K562 (cell line): Measurements from ENCODE around the gene CHMP2A. TPM values are rescaled to one million over a fixed set of nuclear protein-coding genes. Genes with fewer than 3 reads are reported as not detected.
A peak's percentile ranks its signal among the peaks of the same experiment; 100 is the strongest.

Source experiments
- ATF1 ChIP-seq, 2 experiments: fragments of 450-650 bp in 1 of 2; IDR thresholded peaks; 2 replicates each; pipeline ENCODE4 v1.6.1; 2016; ENCODE audit warnings: missing compliant biosample characterization in 1 of 2, missing genetic modification characterization in 1 of 2
- ATF7 ChIP-seq: fragments of 450-650 bp; IDR thresholded peaks from 2 replicates; pipeline ENCODE4 v1.7.1; 2014; ENCODE audit warnings: mild to moderate bottlenecking, moderate library complexity
- CCAR2 ChIP-seq: fragments of 200-400 bp; formaldehyde crosslinking; IDR thresholded peaks from 2 replicates; pipeline ENCODE4 v1.6.1; 2017; ENCODE audit warnings: mild to moderate bottlenecking, low read depth, low read length
- EGR1 ChIP-seq: fragments of 450-650 bp; conservative IDR thresholded peaks from 2 replicates; pipeline ENCODE4 v1.6.1; 2017; ENCODE audit warnings: mild to moderate bottlenecking
- EP400 ChIP-seq: fragments of 450-650 bp; IDR thresholded peaks from 2 replicates; pipeline ENCODE4 v1.6.1; 2017; ENCODE audit warnings: antibody characterized with exemption, mild to moderate bottlenecking, moderate library complexity
- GTF2A2 ChIP-seq: IDR thresholded peaks from 2 replicates; pipeline ENCODE4 v1.6.1; 2016; ENCODE audit warnings: mild to moderate bottlenecking, missing genetic modification characterization, missing compliant biosample characterization
- GTF2E2 ChIP-seq: fragments of 200-800 bp; sonication (Bioruptor generic); IDR thresholded peaks from 2 replicates; pipeline ENCODE4 v1.6.1; 2016; ENCODE audit warnings: missing genetic modification characterization, missing compliant biosample characterization
- POLR3A ChIP-seq: IDR thresholded peaks from 2 replicates; pipeline ENCODE4 v1.6.1; 2011; ENCODE audit warnings: borderline replicate concordance, mild to moderate bottlenecking, moderate library complexity; ENCODE audit not compliant: insufficient read length, insufficient read depth; ENCODE audit errors: extremely low read depth
- SAP30 ChIP-seq: fragments of 200-600 bp; sonication (generic); IDR thresholded peaks from 2 replicates; pipeline ENCODE4 v1.6.1; 2012; ENCODE audit warnings: borderline replicate concordance, low read depth, mild to moderate bottlenecking, moderate library complexity, low read length, control low read depth, inconsistent platforms; ENCODE audit not compliant: insufficient read depth, poor library complexity, severe bottlenecking
- SMARCA4 ChIP-seq: fragments of 450-650 bp; IDR thresholded peaks from 2 replicates; pipeline ENCODE4 v1.6.1; 2016
- STAT5B ChIP-seq: fragments of 250-450 bp; sonication (Bioruptor Pico); IDR thresholded peaks from 2 replicates; pipeline ENCODE4 v1.8.0; 2021; ENCODE audit warnings: mild to moderate bottlenecking, inconsistent platforms
- ZBTB1 ChIP-seq: sonication (generic); formaldehyde crosslinking; IDR thresholded peaks from 2 replicates; pipeline ENCODE4 v1.8.1; 2023; ENCODE audit warnings: missing genetic modification reagents, low read depth, mild to moderate bottlenecking, borderline replicate concordance
- ZC3H4 ChIP-seq: sonication (generic); formaldehyde crosslinking; IDR thresholded peaks from 2 replicates; pipeline ENCODE4 v1.9.0; 2021; ENCODE audit warnings: missing genetic modification reagents, borderline replicate concordance
- ZNF224 ChIP-seq: sonication (generic); formaldehyde crosslinking; IDR thresholded peaks from 2 replicates; pipeline ENCODE4 v1.8.0; 2022; ENCODE audit warnings: mild to moderate bottlenecking, missing genetic modification reagents
- ZNF3 ChIP-seq: fragments of 250-450 bp; sonication (Bioruptor Pico); IDR thresholded peaks from 2 replicates; pipeline ENCODE4 v1.5.0; 2021; ENCODE audit warnings: mild to moderate bottlenecking, moderate library complexity
- ZNF561 ChIP-seq: fragments of 450-650 bp; formaldehyde crosslinking; conservative IDR thresholded peaks from 2 replicates; pipeline ENCODE4 v1.4.0; 2020; ENCODE audit warnings: mild to moderate bottlenecking, moderate library complexity
- ZNF696 ChIP-seq: fragments of 250-450 bp; sonication (Bioruptor Pico); conservative IDR thresholded peaks from 2 replicates; pipeline ENCODE4 v1.4.0; 2020; ENCODE audit warnings: mild to moderate bottlenecking, moderate library complexity
- polyA plus RNA-seq, 8 experiments: library from polyadenylated mRNA; depleted of rRNA in 4 of 8; stranded (reverse) in 5 of 8; unstranded in 3 of 8; fragments of >200 nt; fragmentation: Nextera tagmentation in 2 of 8; fragmentation: Illumina TruSeq in 1 of 8; extraction: Ambion mirVana in 2 of 8; extraction: Trizol in 1 of 8; gene quantifications; 2 replicates each; pipeline versions ENCODE4 v1.2.1 to v1.2.3, GENCODE V29; 2011 to 2014; ENCODE audit warnings: inconsistent platforms in 1 of 8, missing spikeins in 1 of 8
- total RNA-seq, 7 experiments: library from RNA; depleted of rRNA in 6 of 7; stranded (reverse); fragments of >200 nt in 6 of 7; fragmentation: Illumina TruSeq in 2 of 7; extraction: Trizol in 2 of 7; gene quantifications; 2 replicates each; pipeline versions ENCODE4 v1.2.1 to v1.2.3, GENCODE V29; 2011 to 2021; ENCODE audit warnings: low replicate concordance in 1 of 7
- TF ChIP-seq, protein P1 (sequence below): sonication (generic); formaldehyde crosslinking; IDR thresholded peaks from 2 replicates; pipeline ENCODE4 v1.9.0; 2022; ENCODE audit warnings: mild to moderate bottlenecking, missing genetic modification reagents
- TF ChIP-seq, protein P2 (sequence below): fragments of 450-650 bp; IDR thresholded peaks from 2 replicates; pipeline ENCODE4 v1.6.1; 2017; ENCODE audit warnings: antibody characterized with exemption, mild to moderate bottlenecking
- TF ChIP-seq, protein P3 (sequence below): sonication (generic); formaldehyde crosslinking; IDR thresholded peaks from 2 replicates; pipeline ENCODE4 v1.8.0; 2022; ENCODE audit warnings: missing genetic modification reagents, mild to moderate bottlenecking, borderline replicate concordance

Gene CHMP2A
- total and polyA plus RNA-seq, 9 of the 15 experiments (the other 6 are each of a cell fraction or from before 2014, with no cell fraction given) = 57.6 to 159 (median 87.2) TPM

DNA sequence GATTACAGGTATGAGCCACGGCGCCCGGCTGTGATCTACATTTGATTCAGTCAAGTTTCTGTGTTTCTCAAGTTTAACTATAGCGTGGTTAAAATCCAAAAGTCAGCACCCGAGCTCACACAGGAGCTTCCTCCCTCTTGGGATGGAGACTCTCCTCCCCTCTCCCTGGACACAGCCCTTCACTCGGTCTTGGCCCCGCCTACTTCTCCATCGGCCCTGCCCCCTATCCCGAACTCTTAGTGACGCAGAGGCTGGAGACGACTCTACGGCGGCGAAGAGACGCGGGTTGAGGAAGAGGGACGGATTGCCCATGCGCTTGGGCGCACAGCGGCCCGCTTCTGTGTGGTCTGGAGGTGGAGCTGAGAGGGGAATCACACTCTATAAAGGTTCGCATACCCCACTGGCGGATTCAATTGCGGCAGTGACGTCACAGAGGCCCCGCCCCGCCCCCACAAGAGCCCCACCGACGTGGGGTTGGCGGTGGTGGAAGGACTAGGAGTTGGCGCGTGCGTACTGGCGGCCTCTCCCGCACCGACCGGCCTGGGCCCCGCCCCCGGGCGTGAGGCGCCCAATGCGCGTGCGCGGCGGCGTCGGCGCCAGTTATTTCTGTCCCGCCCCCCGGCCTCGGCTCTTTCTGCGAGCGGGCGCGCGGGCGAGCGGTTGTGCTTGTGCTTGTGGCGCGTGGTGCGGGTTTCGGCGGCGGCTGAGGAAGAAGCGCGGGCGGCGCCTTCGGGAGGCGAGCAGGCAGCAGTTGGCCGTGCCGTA lies 10.9 kb downstream of the CHMP2A start, which contains the start of gene TRIM28 (continued):
- TF ChIP-seq, protein P1, sequence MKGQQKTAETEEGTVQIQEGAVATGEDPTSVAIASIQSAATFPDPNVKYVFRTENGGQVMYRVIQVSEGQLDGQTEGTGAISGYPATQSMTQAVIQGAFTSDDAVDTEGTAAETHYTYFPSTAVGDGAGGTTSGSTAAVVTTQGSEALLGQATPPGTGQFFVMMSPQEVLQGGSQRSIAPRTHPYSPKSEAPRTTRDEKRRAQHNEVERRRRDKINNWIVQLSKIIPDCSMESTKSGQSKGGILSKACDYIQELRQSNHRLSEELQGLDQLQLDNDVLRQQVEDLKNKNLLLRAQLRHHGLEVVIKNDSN (CRISPR knock-in tag) = no peak
- TF ChIP-seq SMARCA4 = 0 out of 2 replicates have a peak, but pooled peaks have one; percentile 63
- TF ChIP-seq ZNF3 (CRISPR knock-in tag) = no peak
- TF ChIP-seq ZBTB1 (CRISPR knock-in tag) = peak; percentile 86; the same call in 1 of the 2 replicates
- TF ChIP-seq ZNF561 (CRISPR knock-in tag) = no peak
- TF ChIP-seq EP400 = peak; percentile 86
- no peak for TF ChIP-seq ZC3H4 (CRISPR knock-in tag)
- TF ChIP-seq SAP30 = no peak
- TF ChIP-seq ATF1 (CRISPR knock-in tag; IDR thresholded peaks at IDR 0.05) = peak; percentile 35; the same call in 1 of the 2 replicates
- peak; percentile 99 for TF ChIP-seq ATF1 (tag; IDR thresholded peaks at IDR 0.05)
- TF ChIP-seq ATF7 = peak; percentile 97
- TF ChIP-seq ZNF224 = no peak
- TF ChIP-seq, protein P2, sequence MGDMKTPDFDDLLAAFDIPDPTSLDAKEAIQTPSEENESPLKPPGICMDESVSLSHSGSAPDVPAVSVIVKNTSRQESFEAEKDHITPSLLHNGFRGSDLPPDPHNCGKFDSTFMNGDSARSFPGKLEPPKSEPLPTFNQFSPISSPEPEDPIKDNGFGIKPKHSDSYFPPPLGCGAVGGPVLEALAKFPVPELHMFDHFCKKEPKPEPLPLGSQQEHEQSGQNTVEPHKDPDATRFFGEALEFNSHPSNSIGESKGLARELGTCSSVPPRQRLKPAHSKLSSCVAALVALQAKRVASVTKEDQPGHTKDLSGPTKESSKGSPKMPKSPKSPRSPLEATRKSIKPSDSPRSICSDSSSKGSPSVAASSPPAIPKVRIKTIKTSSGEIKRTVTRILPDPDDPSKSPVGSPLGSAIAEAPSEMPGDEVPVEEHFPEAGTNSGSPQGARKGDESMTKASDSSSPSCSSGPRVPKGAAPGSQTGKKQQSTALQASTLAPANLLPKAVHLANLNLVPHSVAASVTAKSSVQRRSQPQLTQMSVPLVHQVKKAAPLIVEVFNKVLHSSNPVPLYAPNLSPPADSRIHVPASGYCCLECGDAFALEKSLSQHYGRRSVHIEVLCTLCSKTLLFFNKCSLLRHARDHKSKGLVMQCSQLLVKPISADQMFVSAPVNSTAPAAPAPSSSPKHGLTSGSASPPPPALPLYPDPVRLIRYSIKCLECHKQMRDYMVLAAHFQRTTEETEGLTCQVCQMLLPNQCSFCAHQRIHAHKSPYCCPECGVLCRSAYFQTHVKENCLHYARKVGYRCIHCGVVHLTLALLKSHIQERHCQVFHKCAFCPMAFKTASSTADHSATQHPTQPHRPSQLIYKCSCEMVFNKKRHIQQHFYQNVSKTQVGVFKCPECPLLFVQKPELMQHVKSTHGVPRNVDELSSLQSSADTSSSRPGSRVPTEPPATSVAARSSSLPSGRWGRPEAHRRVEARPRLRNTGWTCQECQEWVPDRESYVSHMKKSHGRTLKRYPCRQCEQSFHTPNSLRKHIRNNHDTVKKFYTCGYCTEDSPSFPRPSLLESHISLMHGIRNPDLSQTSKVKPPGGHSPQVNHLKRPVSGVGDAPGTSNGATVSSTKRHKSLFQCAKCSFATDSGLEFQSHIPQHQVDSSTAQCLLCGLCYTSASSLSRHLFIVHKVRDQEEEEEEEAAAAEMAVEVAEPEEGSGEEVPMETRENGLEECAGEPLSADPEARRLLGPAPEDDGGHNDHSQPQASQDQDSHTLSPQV = no peak; the same call in 1 of the 2 replicates
- TF ChIP-seq GTF2A2 = no peak
- TF ChIP-seq EGR1 = peak; percentile 75
- no peak for TF ChIP-seq ZNF696
- peak; percentile 73; the same call in 1 of the 2 replicates for TF ChIP-seq GTF2E2
- TF ChIP-seq POLR3A = no peak
- no peak for TF ChIP-seq CCAR2
- TF ChIP-seq, protein P3, sequence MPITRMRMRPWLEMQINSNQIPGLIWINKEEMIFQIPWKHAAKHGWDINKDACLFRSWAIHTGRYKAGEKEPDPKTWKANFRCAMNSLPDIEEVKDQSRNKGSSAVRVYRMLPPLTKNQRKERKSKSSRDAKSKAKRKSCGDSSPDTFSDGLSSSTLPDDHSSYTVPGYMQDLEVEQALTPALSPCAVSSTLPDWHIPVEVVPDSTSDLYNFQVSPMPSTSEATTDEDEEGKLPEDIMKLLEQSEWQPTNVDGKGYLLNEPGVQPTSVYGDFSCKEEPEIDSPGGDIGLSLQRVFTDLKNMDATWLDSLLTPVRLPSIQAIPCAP (CRISPR knock-in tag) = no peak
- no peak for TF ChIP-seq STAT5B (CRISPR knock-in tag)
- TF ChIP-seq, all 486 proteins: peak for 126
